HT1080 (cell line): ENCODE measurements around the gene KCNIP4. TPM values are rescaled to one million over a fixed set of nuclear protein-coding genes. Genes with fewer than 3 reads are reported as not detected.
"Not testable (repeated sequence)": the region's sequence is repeated elsewhere in the genome, so short reads cannot be mapped to it uniquely, and the experiment has no call there.

Experiments used
- DNase-seq: peaks from one replicate; pipeline ENCODE4 v3.0.0-alpha.2; 2015; ENCODE audit warnings: low read depth
- polyA plus RNA-seq, 2 experiments: library from polyadenylated mRNA; depleted of rRNA; stranded (reverse); fragments of >200 nt; gene quantifications; 2 replicates each; pipeline ENCODE4 v1.2.3, GENCODE V29; 2015
- total RNA-seq: library from RNA; depleted of rRNA; stranded (reverse); fragments of >200 nt; shearing (Covaris generic); gene quantifications from 2 replicates; pipeline ENCODE4 v1.2.3, GENCODE V29; 2014; rRNA removed

Gene KCNIP4
- not detected in 2 replicates for total RNA-seq
- polyA plus RNA-seq (2015; cell fraction: cytosol; rRNA removed): not detected in 2 replicates
- polyA plus RNA-seq (2015; cell fraction: nucleus; rRNA removed): not detected in 2 replicates

DNA sequence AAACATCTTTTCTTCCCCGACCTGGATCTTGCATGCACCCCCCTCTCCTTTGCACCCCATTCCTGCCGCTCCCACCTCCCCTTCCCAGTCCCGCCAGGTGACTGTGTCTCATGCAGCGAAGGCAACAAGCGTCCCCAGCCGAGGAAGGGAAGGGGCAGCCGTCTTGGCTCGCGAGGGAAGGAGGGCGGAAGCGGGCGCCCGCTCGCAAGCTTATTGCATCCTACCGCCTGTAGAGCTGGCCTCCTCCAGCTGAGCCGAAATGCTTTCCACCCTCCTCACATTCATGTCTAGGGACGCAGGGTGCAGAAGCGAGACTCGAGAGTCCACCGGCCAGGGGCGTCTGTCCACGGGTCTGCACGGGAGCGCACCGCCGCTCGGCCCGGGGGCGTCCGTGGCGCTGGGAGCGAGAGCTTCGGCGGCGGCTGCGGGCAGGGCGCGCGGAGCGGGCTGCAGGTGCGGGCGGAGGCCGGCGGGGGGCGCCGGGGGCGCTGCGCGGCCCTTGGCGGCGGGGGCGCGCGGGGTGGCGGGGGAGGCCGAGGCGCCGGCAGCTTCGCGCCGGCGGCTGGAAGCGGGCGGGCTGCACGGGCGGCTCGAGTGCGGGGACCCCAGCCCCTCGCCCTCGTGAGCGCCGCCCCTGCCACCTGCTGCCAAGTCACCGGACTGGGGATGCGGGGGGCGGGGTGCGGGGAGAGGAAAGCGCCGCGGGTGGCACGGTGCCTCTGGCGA, at the start of gene KCNIP4:
TSS of gene KCNIP4 (minus strand) at position 426 of the 726 bp plus-strand sequence.
- peak; percentile 27 for DNase-seq

DNA sequence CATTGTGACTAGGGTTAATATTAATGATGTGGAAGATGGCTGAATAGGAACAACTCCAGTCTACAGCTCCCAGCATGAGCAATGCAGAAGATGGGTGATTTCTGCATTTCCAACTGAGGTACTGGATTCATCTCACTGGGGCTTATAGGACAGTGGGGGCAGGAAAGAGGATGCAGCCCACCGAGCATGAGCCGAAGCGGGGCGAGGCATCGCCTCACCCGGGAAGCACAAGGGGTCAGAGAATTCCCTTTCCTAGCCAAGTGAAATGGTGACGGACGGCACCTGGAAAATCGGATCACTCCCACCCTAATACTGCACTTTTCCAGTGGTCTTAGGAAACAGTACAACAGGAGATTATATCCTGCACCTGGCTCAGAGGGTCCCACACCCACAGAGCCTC, 48.0 kb upstream of the KCNIP4 start:
- DNase-seq: not testable (repeated sequence)

DNA sequence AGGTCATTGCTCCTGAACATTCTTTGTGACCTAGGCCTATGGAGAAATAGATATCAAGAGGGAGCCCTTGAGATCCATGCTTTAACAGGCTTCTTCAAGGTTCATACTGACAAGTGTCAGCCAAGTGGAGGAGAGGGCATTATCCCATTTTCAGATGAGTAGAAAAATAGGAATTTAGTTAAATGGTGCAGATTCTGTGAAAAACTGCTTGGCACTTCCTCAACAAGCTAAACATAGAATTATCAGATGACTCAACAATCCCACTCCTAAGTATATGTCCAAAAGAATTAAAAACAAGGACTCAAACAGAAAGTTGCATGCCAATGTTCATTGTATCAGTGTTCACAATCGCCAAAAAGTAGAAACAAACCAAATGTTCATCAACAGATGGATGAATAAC, 43.8 kb upstream of the KCNIP4 start:
- DNase-seq: no peak

DNA sequence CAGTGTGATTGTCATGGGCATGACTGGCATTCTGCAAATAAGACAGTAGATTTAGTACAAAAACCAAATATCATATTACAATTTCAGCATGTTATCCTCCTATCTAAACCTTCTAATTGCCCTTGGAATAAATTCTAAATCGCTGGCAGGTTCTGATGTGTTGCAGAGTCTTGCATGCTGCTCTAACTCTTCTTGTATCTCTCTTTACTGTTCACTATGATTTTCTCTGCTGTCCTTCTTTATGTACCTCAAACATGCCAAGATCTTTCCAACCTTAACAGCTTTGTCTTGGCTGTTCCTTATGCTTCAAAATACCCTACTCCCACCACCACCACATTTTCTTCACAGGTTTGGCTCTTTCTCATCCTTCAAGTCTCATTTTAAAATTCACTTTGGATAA, 43.0 kb upstream of the KCNIP4 start:
- no peak for DNase-seq

DNA sequence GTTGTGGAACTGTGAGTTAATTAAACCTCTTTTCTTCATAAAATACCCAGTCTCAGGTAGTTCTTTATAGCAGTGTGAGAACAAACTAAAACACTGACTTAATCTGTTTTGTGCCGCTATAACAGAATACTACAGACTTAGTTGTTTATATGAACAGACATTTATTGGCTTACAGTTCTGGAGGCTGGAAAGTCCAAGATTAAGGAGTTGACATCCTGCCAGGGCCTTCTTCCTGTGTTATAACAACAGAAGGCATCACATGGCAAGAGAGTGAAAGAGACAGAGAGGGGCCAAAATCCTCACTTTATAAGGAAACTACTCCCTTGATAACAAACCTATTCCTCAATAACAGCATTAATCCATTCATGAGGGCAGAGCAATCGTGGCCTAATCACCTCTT, 42.5 kb upstream of the KCNIP4 start:
- no peak for DNase-seq

DNA sequence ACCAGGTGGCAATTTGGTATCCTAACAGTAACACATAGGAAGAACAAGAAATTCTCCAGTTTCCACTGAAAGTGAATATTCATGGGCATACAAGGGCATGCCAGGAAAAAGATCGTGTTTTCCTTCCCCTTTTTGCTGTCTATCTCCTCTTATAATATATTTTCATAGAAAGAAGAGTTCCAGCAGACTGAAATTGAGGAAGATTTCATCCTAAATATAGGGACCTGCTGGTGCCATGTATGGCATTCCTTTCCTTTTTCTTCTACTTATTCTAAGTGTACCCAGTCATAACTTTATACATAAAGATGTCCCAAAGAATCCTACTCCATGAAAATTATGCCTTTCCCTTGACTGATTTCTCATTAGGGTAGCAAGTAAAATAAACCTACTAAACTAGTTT, 40.8 kb upstream of the KCNIP4 start:
- no peak for DNase-seq

DNA sequence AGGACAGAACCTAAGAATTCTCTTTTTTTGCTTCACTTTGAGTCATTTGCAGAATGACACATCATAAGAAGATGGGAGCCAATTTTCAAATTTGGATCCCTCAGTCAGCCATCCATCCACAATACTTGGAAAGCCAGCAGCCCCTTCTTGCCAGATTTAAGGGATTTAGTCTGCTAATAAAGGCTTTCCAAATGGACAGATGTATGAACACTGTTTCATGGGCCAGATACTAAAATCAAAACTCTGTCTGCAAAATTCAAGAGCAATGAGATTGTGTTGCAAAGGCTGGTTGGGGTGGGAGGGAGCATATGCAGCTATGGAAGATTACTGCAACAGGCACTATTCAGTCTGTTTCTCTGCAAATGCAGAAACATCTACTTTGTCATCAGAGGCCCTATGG, 37.7 kb upstream of the KCNIP4 start:
- no peak for DNase-seq

DNA sequence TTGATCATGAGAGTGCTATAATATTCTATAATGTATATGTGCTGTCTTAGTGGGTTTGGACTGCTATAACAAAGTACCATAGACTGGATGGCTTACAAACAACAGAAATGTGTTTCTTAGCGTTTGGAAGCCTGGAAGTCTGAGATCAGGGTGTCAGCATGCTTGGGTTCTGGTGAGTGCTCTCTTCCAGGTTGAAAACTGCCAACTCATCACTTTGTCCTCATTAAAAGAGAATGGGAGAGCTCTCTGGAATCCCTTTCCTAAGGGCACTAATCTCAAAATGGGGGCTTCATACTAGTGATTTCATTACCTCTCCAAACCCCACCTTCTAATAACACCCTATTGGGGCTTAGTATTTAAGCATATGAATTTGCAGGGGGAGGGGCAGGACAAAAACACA, 33.5 kb upstream of the KCNIP4 start:
- DNase-seq: no peak

DNA sequence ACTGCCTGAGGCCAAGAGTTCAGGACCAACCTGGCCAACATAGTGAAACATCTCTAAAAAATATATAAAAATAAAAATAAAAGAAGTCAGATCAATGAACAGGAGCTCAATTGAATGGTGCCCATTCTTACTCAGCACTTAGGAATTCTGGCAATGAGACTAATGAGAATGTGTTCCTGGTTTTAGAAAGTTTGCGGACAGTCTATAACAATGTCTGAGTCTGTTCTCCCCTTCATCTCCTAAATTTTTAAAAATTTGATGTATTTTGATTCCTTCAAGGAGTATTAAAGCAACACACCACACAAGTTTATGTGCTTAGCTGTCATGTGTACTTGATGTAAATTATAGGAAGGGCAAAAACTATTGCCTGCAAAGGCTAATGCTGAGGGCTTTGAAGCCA, 30.6 kb upstream of the KCNIP4 start:
- DNase-seq: no peak

DNA sequence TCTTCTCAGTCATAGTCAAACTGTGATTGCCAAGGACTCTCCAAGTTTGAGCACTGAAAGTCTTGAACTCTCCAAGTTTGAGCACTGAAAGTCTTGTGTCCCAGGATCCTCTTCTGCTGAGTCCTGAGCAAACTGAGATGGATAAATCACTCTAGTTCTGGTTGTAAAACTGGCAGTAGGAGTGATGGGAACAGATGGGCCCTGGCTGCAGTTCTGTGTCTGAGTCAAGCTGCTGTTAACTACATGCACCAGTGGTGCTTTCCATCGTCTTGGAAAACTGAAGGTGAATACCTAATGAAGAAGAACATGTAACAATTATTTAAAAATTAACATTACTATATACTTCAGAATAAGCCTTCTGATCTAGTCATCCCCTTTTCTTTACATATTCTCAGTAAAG, 27.6 kb upstream of the KCNIP4 start:
- DNase-seq: no peak

DNA sequence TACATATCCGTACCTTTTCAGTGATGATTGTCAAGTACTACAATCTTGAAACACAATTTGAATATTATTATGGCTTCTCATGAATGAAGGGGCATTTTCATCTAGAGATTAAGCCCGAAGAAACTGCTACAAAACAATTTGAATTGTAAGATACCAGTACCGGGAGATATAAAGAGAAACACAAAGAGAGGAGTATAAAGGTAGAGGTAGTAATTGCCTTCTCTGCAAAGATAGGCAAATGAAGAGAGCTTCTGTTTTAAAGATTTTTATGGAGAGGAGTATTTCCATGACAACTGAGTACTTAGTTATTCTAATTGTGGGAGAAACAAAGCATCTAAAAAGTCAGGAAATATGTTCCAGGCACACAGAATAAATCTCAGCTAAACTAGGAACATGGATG, 25.3 kb upstream of the KCNIP4 start:
- DNase-seq: no peak

DNA sequence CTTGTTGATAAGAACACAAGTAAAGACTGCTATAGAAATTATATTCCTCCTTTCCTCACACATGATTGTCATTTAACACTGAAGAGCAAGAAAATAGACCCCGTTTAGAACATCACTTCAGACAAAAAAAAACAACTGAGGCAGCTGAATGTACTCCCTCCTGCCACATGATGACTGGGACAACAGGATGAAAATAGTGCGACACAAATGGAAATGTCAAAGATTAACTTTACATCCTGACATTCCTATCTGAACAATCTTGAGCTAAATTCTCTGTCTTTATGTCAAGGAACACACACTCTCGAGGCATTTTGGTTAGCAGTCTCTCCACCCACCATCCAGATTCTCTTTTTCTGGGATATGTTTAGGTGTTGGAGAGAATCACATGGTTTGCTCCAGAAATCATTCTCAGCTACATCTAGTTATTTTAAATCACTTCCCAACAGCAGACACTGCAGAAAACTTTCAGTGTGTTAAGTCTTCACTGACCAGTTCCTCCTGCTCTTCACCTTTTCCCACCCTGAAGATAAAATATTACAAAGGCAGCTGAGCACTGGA, 16.3 kb upstream of the KCNIP4 start:
- DNase-seq: no peak

DNA sequence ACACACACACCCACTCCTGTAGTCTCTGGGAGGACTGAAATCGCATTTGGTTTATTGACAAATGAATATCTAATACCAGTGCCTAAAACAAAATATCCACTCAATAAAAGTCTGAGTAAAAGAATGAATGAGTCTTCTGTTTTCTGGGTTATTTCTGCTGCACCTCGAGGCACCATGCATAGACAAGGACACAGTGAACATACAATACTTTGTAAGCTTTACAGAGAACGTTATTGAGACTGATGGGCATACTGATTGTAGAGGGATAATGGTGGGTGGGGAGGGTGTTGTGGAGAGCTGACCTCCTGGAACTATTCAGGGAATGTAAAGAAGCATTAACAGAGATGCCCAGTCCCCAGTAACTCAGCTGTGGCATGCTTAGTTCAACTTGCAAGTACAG, 14.1 kb upstream of the KCNIP4 start:
- DNase-seq: no peak

DNA sequence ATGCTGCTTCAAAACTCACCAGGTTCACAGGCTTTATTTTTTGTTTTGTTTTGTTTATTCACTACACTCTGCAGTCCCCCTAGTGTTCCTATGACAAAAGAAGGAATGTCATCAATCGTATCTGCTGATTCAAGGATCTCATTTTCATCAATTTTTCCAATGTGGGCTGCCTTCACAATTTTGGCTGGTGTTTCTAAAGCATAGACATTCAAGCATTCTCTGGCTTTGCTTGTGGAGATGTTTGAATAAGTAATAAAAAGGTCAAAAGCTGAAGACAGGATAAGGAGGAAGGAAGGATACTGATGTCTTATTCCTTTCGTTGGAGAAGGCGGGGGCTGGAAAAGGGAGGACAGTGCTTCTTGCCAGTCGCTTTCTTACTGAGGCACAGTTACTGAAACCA, 12.2 kb upstream of the KCNIP4 start:
- no peak for DNase-seq

DNA sequence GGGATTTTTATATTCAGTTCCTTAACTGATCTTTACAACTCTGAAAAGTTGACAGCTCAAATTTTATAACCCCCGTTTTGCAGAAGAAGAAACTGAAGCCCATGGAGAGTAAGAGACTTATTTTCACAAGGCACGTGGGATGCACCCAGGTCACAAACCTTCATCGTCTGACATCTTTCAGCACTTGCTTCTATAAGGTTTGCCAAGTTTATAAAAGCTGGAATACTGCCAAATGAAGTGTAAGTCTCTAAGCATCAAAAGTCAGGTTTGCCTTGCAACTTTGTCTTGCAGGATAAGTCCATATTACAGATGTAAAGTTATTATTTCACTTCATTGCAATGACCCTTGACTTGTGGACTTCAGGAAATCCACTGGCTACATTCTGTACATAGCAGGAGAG, 6.3 kb upstream of the KCNIP4 start:
- no peak for DNase-seq

DNA sequence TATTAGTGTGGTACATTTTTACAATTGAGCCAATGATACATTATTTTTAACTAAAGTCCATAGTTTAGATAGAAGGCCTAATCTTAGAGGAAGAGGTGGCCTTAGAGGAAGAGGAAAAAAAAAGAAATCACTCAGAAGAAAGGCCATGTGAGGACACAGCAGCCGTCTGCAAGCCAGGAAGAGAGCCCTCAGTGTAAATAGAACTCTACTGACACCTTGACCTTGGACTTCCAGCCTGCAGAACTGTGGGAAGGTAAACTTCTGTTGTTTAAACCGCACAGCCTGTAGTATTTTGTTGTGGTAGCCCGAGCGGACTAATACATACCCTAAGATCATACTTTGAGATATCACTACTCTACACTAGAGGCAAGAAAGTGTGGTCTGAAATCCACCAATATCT, 5.1 kb upstream of the KCNIP4 start:
- DNase-seq: no peak

DNA sequence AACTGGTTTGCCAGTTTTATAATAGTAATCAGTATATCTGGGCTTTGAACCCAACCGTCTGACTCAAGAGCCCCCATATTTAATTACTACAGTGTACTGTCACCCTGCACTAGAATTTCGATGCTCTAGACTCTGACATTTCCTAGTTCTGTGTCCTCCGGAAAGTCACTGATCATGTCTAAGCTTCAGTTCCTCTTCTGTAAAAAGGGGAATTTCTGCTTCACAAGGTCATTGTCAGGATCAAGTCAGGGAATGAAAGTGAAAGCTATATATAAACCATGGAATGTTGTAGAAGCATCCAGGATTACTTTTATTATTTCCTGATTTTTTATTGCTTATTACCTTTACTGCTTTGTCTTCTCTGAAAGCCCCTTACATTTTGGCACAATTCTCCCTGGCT, 4.0 kb upstream of the KCNIP4 start:
- no peak for DNase-seq

DNA sequence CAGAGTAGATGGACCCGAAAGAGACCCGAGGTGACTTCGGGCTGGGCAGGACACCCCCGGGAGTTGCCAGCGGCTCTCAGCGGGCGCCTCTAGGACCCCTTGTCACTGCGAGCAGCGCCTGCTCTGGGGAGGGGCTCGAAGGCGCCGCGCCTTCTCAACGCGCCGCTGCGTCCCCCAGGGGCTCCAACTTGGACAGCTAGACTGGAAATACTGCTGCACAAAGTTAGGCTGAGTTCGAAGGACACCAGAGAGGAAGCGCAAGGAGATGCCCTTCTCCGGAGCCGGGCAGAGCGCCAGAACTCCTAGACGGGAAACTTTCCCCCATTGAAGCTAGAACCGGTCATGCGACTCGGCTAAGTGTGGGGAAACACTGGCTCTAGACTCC, 493 bp upstream of the KCNIP4 start:
- peak; percentile 26 for DNase-seq

DNA sequence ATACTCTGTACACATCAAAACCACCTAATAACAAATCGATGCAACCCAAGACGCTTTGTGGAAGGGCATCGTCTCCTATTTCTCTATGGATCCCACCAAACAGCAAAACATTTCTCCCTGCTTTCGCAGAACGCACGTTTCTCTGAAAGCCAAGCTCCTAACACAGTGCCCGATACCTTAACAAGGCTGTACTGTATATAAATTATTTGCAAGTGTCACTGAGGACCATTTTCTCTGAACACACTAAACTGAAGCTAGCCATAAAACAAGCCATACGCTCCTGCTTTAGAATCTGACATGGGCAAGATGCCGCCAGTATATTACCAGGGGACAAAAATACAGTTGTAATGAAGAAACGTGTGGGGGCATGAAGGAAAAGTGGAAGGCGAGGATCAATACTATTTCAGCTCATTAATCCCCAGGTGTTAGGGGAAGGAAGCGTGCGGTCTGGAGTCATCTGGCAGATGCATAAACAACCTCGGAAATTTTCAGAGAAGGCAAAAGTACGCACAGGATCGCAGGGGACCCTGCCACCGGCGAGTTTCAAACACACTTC, 703 bp downstream of the KCNIP4 start:
- no peak for DNase-seq

DNA sequence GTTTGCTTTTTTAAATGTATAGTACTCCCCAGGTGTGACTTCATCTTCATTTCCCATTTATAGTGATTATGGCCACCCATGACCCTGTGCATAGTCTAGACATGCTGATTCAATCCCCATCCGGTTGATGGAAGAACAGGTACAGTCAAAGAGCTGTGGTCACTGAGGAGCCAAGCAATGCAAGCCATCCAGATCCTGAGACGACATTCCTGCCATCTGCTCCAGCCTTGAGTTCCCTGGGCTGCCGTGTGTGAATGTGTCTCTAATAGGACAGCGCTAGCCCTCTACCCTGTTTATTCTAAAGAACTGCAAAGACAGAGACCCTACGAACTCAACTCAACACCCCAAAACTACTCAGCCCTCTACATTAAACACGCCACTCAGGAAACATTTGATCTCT, 1.7 kb downstream of the KCNIP4 start:
- no peak for DNase-seq

DNA sequence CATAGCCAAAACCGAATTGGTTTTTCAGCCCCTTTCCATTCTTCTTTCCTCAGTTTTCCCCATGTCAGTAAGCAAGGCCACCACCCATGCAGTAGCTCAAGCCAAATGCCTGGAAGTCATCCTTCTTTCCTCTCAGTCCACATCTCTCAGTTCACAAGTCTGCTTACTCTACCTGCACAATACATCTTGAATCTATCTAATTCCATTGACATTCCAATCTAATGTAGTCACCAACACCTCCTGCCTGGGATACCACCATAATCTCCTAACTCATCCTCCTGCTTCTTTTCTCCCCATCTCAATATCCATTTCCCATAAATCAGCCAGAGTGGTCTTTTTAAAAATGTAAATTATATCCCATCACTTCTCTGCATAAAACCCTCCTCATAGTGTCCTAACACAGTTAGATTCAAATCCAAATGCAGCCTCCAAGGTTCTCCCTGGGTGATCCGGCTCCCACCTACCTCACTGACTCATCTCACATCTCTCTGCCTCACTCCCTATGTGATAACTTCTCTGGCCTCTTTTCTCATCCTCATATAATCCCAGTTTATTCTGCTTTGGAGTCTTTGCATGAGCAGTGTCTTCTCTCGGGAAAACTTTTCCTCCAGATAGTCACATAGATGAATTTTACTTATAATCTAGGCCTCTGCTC, 26.9 kb downstream of the KCNIP4 start:
- peak; percentile 36 for DNase-seq

DNA sequence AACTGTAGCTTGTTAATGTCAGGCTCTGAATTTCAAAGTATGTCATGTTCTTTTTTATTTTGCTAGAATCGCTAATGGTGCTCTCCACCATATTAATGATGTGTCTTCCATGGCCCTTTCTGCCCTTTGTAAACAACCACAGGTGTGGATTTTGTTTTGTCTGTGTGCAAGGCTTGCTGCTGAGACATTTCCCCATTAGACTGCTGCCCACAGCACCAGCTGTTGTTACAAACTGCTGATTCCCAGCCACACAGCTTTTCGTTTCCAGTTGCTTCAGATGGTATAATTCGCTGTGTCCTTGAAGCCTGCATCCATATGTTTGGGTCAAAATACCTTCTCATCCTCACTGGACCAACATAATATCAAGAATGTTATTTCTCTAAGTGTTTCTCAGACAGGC, 32.8 kb downstream of the KCNIP4 start:
- no peak for DNase-seq

DNA sequence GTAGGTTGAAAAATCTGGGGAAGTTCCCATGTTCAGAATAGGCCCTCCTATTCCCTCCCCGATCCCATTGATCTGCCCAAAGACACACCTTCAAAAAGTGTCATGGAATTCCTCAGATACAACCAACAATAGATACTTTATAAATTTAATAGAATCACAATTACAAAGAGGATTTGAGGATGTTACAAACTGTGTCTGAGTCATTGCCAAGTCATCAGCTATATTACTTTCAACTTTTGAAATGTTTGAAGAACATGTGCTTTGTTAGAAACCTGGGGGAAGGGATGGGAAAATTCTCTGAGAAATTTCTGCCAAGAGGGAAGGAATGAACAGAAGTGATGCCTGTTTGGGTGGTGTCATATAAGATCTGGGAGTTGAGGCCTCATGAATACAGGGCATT, 46.7 kb downstream of the KCNIP4 start:
- peak; percentile 89 for DNase-seq
